GM21360 (cell line): ENCODE data around the gene ABCD1.
"Not testable (repeated sequence)": the region's sequence is repeated elsewhere in the genome, so short reads cannot be mapped to it uniquely, and the experiment has no call there.

ENCODE experiments used
- ATAC-seq: cut with Tn5 transposase; IDR thresholded peaks from one replicate; pipeline ENCODE4 v1.9.1; 2021; ENCODE audit warnings: mild to moderate bottlenecking, moderate library complexity; ENCODE audit not compliant: unreplicated experiment

The ABCD1 gene

GRCh38 chrX:153693216-153694086 lies 31.2 kb upstream of the ABCD1 start:
- no peak for ATAC-seq

GRCh38 chrX:153694256-153694655 lies 30.4 kb upstream of the ABCD1 start:
- ATAC-seq: not testable (repeated sequence)

- no peak for ATAC-seq
These were observed 29.9 kb upstream of the ABCD1 start for GRCh38 chrX:153694687-153695270.

GRCh38 chrX:153696100-153696499 lies 28.6 kb upstream of the ABCD1 start:
- no peak for ATAC-seq

GRCh38 chrX:153696538-153696937 lies 28.1 kb upstream of the ABCD1 start:
- not testable (repeated sequence) for ATAC-seq

- ATAC-seq: not testable (repeated sequence)
These were observed 27.5 kb upstream of the ABCD1 start for GRCh38 chrX:153696986-153697722.

- ATAC-seq: no peak
These were observed 26.5 kb upstream of the ABCD1 start for GRCh38 chrX:153697924-153698865.

GRCh38 chrX:153699210-153699783 lies 25.4 kb upstream of the ABCD1 start:
- ATAC-seq: not testable (repeated sequence)

GRCh38 chrX:153699784-153700371 lies 24.8 kb upstream of the ABCD1 start:
- not testable (repeated sequence) for ATAC-seq

- no peak for ATAC-seq
These were observed 24.2 kb upstream of the ABCD1 start for GRCh38 chrX:153700376-153700945.

- ATAC-seq: no peak
These were observed 23.7 kb upstream of the ABCD1 start for GRCh38 chrX:153700967-153701366.

GRCh38 chrX:153701706-153702105 lies 22.9 kb upstream of the ABCD1 start:
- ATAC-seq: no peak

- no peak for ATAC-seq
These were observed 22.2 kb upstream of the ABCD1 start for GRCh38 chrX:153702336-153703035.

- no peak for ATAC-seq
These were observed 21.7 kb upstream of the ABCD1 start for GRCh38 chrX:153703036-153703370.

- ATAC-seq: no peak
These were observed 20.6 kb upstream of the ABCD1 start for GRCh38 chrX:153704021-153704526.

GRCh38 chrX:153704631-153705402 lies 19.8 kb upstream of the ABCD1 start:
- ATAC-seq: not testable (repeated sequence)

GRCh38 chrX:153705403-153706060 lies 19.1 kb upstream of the ABCD1 start:
- not testable (repeated sequence) for ATAC-seq
